Measurements from ENCODE around the gene ARG2. TPM values are rescaled to one million over a fixed set of nuclear protein-coding genes. Genes with fewer than 3 reads are reported as not detected.

ARG2 gene
- total and polyA plus RNA-seq, 10 of the 15 experiments (the other 5 are each of a cell fraction or from before 2014, with no cell fraction given), result 0.48 to 7.8 (median 1.1) TPM

- FAIRE-seq (no peak), DNase-seq (ENCODE audit: low read depth, low spot score) (no peak), ATAC-seq (no peak)
- ChIA-PET CTCF (interaction anchor here (1.2 to 27.6 kb wide), 9 partner anchors 11 to 1213 kb away, joined by 4 to 583 read pairs (median 25); partner anchors contain the start of genes PLEKHH1 and RDH12), RAD21 (ENCODE audit: unreplicated experiment) (interaction anchor here (1.1 to 5.8 kb wide), 7 partner anchors 8 to 151 kb away, joined by 3 to 176 read pairs (median 29); no protein-coding TSS in a partner anchor), POLR2A (no interaction called here), SMC1A (ENCODE audit: uncharacterized antibody, unreplicated experiment) (interaction anchor here (1.0 to 6.1 kb wide), 8 partner anchors 9 to 152 kb away, joined by 3 to 185 read pairs (median 11); no protein-coding TSS in a partner anchor)
- H3K9ac ChIP-seq (ENCODE audit: control insufficient read depth, insufficient read depth, low read length), result no peak overlapping the region
- H3K4me3 ChIP-seq, result no peak overlapping the region
- no peaks in the 10 kb centered on the region for H3K9me3 ChIP-seq (replicated peaks; ENCODE audit: control insufficient read depth, insufficient read depth, low read length)
- no TSS peak for BruUV-seq (replicated peaks)
- H3K27ac ChIP-seq (ENCODE audit: control insufficient read depth, insufficient read depth), result no peak overlapping the region
- in situ Hi-C loops (cut with MboI), result no loop called here
- H2AFZ ChIP-seq (ENCODE audit: control insufficient read depth, low read depth, low read length), result no peak overlapping the region
- H3K27me3 ChIP-seq (replicated peaks in 1 of 2; ENCODE audit: control insufficient read depth in 2 of 2, insufficient read depth in 2 of 2, low read length in 1 of 2), result no peaks in the 10 kb centered on the region
- no peaks in the 10 kb centered on the region for H3K36me3 ChIP-seq (ENCODE audit: control insufficient read depth in 2 of 2, insufficient read depth in 2 of 2, low read length in 1 of 2)
- H3K4me2 ChIP-seq (ENCODE audit: control insufficient read depth, insufficient read depth), result no peak overlapping the region
- H3K4me1 ChIP-seq (ENCODE audit: control insufficient read depth, insufficient read depth, low read length), result no peaks in the 10 kb centered on the region
- no peaks in the 10 kb centered on the region for H3K79me2 ChIP-seq (ENCODE audit: control insufficient read depth, insufficient read depth, low read length)
- intact Hi-C loops (cut with micrococcal nuclease; ENCODE audit: unreplicated experiment), result no loop called here
- 93% methylated on average over 5 of the region's 5 CpGs for WGBS (ENCODE audit: insufficient coverage, insufficient replicate concordance, low lambda C conversion rate, missing lambda C conversion rate)
- H4K20me1 ChIP-seq (ENCODE audit: control insufficient read depth, insufficient read depth), result peaks cover 2% of the 10 kb centered on the region; the same call in 1 of the 2 replicates
- TF ChIP-seq RBBP5 (conservative IDR thresholded peaks at IDR 0.05), result no peak
- no peak for TF ChIP-seq HDAC2 (IDR thresholded peaks at IDR 0.05)
- no peak for TF ChIP-seq EZH2 (IDR thresholded peaks at IDR 0.05; ENCODE audit: borderline replicate concordance, control insufficient read depth, low read depth, low read length)
- TF ChIP-seq RCOR1 (conservative IDR thresholded peaks at IDR 0.05; ENCODE audit: low read depth, low read length), result no peak
- no peak for TF ChIP-seq RB1 (IDR thresholded peaks at IDR 0.05; ENCODE audit: borderline replicate concordance)
- no peak for TF ChIP-seq EED (IDR thresholded peaks at IDR 0.05; ENCODE audit: low read depth)
- no peak for TF ChIP-seq EGR1 (IDR thresholded peaks at IDR 0.05; ENCODE audit: borderline replicate concordance in 1 of 2, low read depth in 2 of 2, low read length in 2 of 2)
- no peak for TF ChIP-seq MTA2 (IDR thresholded peaks at IDR 0.05; ENCODE audit: low read depth)
- no peak for TF ChIP-seq SUZ12 (IDR thresholded peaks at IDR 0.05; ENCODE audit: unreplicated experiment)
- TF ChIP-seq ZBTB4 (CRISPR knock-in tag; IDR thresholded peaks at IDR 0.05), result no peak
- TF ChIP-seq KAT2A (conservative IDR thresholded peaks at IDR 0.05; ENCODE audit: control insufficient read depth, low read depth, low read length), result no peak
- TF ChIP-seq IKZF1 (conservative IDR thresholded peaks at IDR 0.05), result no peak
- no peak for TF ChIP-seq CREM (IDR thresholded peaks at IDR 0.05; ENCODE audit: low read depth)
- no peak for TF ChIP-seq JUND (IDR thresholded peaks at IDR 0.05; ENCODE audit: low read depth, low read length)
- TF ChIP-seq FOS (IDR thresholded peaks at IDR 0.05; ENCODE audit: borderline replicate concordance, extremely low read depth, insufficient read length), result no peak
- TF ChIP-seq ZBTB40 (IDR thresholded peaks at IDR 0.05; ENCODE audit: borderline replicate concordance), result no peak
- no peak for TF ChIP-seq BCL11A (IDR thresholded peaks at IDR 0.05; ENCODE audit: low read depth, low read length)
- TF ChIP-seq SMAD5 (IDR thresholded peaks at IDR 0.05; ENCODE audit: low read depth), result no peak
- no peak for TF ChIP-seq NBN (IDR thresholded peaks at IDR 0.05)
Measured at GRCh38 chr14:67572608-67573007, 47.1 kb upstream of the ARG2 start.
